HepG2 (cell line): ENCODE data around the gene JPH3.

Source experiments
- ATF7-NPFF ChIP-seq: sonication (generic); formaldehyde crosslinking; IDR thresholded peaks from 2 replicates; pipeline ENCODE4 v1.8.1; 2023; ENCODE audit warnings: mild to moderate bottlenecking, low read depth, missing genetic modification reagents, moderate library complexity
- BCLAF1 ChIP-seq: fragments of 450-650 bp; IDR thresholded peaks from 2 replicates; pipeline ENCODE4 v1.6.1; 2017; ENCODE audit warnings: mild to moderate bottlenecking
- EP300 ChIP-seq, 3 experiments: sonication (generic) in 1 of 3; formaldehyde crosslinking in 1 of 3; IDR thresholded peaks; 2 replicates each; pipeline versions ENCODE4 v1.5.1 to v1.6.1; 2011 to 2020; ENCODE audit warnings: low read depth in 2 of 3, low read length in 2 of 3, borderline replicate concordance in 1 of 3, improper control_type of control experiment in 1 of 3, mild to moderate bottlenecking in 1 of 3, missing genetic modification reagents in 1 of 3, moderate library complexity in 1 of 3
- FOXK2 ChIP-seq: fragments of 450-650 bp; IDR thresholded peaks from 2 replicates; pipeline ENCODE4 v1.6.1; 2016
- SMAD9 ChIP-seq: sonication (generic); formaldehyde crosslinking; IDR thresholded peaks from 2 replicates; pipeline ENCODE4 v1.5.1; 2020; ENCODE audit warnings: mild to moderate bottlenecking, missing genetic modification reagents
- UBTF ChIP-seq: sonication (generic); formaldehyde crosslinking; IDR thresholded peaks from 2 replicates; pipeline ENCODE4 v1.4.0; 2020; ENCODE audit warnings: mild to moderate bottlenecking, missing genetic modification reagents
- ZNF207 ChIP-seq: fragments of 450-650 bp; IDR thresholded peaks from 2 replicates; pipeline ENCODE4 v1.6.1; 2016; ENCODE audit warnings: antibody characterized with exemption, borderline replicate concordance

DNA sequence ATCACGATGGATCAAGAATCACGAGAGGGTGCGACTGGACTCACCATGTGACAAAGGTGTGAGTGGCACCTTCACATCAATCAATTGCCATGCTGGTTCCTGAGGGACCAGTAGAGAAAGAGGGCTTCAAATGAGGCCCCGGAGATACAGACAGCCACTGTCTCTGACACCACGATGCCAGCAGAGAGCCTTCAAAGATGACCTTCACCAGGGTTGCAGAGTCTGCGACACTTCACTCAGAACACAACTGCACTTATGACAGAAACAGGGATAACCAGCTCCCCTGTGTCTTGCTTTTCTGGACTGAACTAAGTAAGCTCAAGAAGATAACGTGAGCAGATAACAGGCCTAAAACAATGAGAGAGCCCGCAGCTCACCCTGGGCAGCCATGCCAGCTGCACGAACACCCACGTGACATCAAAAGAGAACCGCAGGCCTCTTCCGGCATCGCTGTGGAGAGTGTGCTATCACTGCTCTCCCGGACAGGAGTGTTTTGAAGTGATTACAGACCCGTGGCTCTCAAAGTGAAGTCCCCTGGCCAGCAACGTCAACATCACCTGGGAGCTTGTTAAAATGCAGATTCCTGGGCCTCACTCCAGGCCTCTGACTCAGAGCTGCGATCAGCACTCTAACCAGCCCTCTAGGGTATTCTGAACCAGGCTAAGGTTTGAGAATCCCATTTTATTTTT lies 127.1 kb downstream of the JPH3 start:
- TF ChIP-seq SMAD9 (no peak), ATF7-NPFF (no peak), ZNF207 (no peak), BCLAF1 (no peak), UBTF (CRISPR knock-in tag) (no peak), FOXK2 (no peak), EP300 (IDR thresholded peaks at IDR 0.05; ENCODE audit: low read depth in 2 of 2, low read length in 2 of 2) (no peak), EP300 (CRISPR knock-in tag; IDR thresholded peaks at IDR 0.05; ENCODE audit: borderline replicate concordance) (no peak)
